ENCODE data around the gene HFE.
A peak's percentile ranks its signal among the peaks of the same experiment; 100 is the strongest.
"Not testable (repeated sequence)": the region's sequence is repeated elsewhere in the genome, so short reads cannot be mapped to it uniquely, and the experiment has no call there.

The HFE gene

DNA sequence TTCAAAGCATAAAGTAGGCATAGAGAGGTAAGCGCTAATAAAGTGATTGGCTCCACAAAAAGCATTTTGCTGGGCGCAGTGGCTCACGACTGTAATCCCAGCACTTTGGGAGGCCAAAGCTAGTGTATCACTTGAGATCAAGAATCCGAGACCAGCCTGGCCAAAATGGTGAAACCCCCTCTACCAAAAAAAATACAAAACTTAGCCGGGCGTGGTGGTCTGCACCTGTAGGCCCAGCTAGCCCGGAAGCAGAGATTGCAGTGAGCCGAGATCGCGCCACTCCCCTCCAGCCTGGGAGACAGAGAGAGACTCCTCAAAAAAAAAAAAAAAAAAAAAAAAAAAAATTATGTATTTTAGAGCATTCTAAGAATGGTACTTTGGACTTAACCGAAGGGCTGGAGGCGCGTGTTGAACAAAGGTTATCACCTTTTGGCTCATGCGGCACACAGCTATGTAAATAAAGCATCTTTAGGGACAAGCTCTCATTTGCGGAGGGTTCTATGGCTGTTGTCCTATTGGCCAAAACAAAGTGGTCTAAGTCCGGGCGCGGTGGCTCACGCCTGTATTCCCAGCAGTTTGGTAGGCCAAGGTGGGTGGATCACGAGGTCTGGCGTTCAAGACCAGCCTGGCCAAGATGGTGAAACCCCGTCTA lies 17.4 kb downstream of the HFE start:
- Mint-ChIP-seq H3K36me3 (ENCODE audit: insufficient read depth) (peaks cover 11% of the 10 kb centered on the region), H3K9me3 (no peaks in the 10 kb centered on the region), H3K27me3 (no peaks in the 10 kb centered on the region), H3K4me3 (peak overlapping the region; percentile 92), H3K4me1 (peaks cover 18% of the 10 kb centered on the region), H3K27ac (ENCODE audit: low read depth) (peak overlapping the region; percentile 99)
- ATAC-seq (replicated peaks; ENCODE audit: extremely low read depth, poor library complexity, severe bottlenecking), result no peak
- DNase-seq (ENCODE audit: low spot score in 2 of 2), result no peak

DNA sequence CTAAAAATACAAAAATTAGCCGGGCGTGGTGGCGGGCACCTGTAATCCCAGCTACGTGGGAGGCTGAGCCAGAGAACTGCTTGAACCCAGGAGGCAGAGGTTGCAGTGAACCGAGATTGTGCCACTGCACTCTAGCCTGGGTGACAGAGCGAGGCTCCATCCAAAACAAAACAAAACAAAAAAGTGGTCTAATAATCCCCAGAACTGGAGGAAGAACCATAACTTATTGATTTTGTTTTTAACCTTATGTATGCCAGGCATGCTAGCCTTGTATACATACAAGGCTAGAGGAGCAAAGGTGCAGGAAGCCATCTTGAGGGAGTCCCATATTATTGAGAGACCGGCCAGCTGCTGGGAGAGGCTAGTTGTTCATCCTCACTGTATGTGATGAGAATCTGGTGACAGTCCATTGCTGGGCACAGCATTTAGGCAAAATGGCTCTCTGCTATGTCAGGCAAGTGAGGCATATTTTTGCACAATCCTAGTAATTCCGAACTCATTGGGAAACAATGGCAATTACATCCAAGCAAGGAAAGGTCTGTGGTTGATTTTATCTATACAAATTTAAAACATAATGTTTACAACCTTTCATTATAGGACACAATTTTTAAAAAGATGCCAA lies 18.0 kb downstream of the HFE start:
- ATAC-seq (replicated peaks; ENCODE audit: extremely low read depth, poor library complexity, severe bottlenecking), result no peak
- no peak overlapping the region for H3K27ac Mint-ChIP-seq (ENCODE audit: low read depth)
- no peaks in the 10 kb centered on the region for H3K27me3 Mint-ChIP-seq
- H3K4me3 Mint-ChIP-seq, result no peak overlapping the region
- DNase-seq (ENCODE audit: low spot score in 2 of 2), result no peak
- H3K9me3 Mint-ChIP-seq, result no peaks in the 10 kb centered on the region
- peaks cover 18% of the 10 kb centered on the region for H3K4me1 Mint-ChIP-seq
- peaks cover 11% of the 10 kb centered on the region for H3K36me3 Mint-ChIP-seq (ENCODE audit: insufficient read depth)

DNA sequence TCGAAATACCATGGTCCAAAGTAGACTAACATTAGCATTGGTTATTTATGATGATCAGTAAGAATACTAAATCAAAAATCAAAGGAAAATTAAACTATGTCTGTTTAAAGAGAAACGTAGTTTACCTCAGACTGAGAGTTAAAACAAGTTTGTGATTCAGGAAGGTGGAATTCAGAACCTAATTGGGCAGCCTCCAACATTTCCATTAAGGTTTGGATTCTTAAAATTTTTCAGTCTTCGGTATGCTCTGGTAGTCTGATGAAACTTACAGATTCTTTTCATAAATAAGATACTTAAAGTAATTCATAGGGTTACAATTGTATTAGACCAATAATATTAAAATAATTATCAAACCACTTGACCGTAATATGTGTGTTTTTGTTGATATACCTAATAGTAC lies 18.6 kb downstream of the HFE start:
- DNase-seq (ENCODE audit: low spot score in 2 of 2), result no peak
- no peak overlapping the region for H3K27ac Mint-ChIP-seq (ENCODE audit: low read depth)

DNA sequence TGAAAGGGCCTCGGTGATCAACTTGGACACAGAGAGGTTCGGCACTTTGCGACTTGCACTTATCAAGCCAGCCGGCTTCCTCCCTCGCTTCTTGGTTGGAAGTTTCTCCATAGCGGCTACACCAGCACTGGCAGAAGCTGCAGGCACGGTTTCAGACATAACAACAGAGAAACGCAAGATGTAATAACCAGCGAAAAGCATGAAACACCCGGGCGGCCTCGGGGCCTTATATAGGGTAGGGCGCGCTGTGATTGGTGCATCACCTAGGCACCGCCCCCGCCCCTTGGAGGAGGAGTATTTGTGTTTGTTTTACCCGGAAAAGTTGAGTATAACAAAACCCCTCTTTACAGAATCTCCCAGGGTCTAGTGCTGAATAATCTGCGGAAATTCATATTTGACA lies 20.7 kb downstream of the HFE start:
- Mint-ChIP-seq H3K36me3 (ENCODE audit: insufficient read depth) (peaks cover 11% of the 10 kb centered on the region), H3K4me3 (no peak overlapping the region), H3K27ac (ENCODE audit: low read depth) (no peak overlapping the region), H3K4me1 (peaks cover 16% of the 10 kb centered on the region), H3K27me3 (no peaks in the 10 kb centered on the region), H3K9me3 (no peaks in the 10 kb centered on the region)
- DNase-seq (ENCODE audit: low spot score in 2 of 2), result no peak
- ATAC-seq (replicated peaks; ENCODE audit: extremely low read depth, poor library complexity, severe bottlenecking), result no peak

More for the DNA sequence above, 18.6 kb downstream of the HFE start:
- ATAC-seq (replicated peaks; ENCODE audit: extremely low read depth, poor library complexity, severe bottlenecking), result no peak
- H3K4me1 Mint-ChIP-seq, result peaks cover 18% of the 10 kb centered on the region
- no peaks in the 10 kb centered on the region for H3K27me3 Mint-ChIP-seq
- no peak overlapping the region for H3K4me3 Mint-ChIP-seq
- no peaks in the 10 kb centered on the region for H3K9me3 Mint-ChIP-seq
- peaks cover 11% of the 10 kb centered on the region for H3K36me3 Mint-ChIP-seq (ENCODE audit: insufficient read depth)

DNA sequence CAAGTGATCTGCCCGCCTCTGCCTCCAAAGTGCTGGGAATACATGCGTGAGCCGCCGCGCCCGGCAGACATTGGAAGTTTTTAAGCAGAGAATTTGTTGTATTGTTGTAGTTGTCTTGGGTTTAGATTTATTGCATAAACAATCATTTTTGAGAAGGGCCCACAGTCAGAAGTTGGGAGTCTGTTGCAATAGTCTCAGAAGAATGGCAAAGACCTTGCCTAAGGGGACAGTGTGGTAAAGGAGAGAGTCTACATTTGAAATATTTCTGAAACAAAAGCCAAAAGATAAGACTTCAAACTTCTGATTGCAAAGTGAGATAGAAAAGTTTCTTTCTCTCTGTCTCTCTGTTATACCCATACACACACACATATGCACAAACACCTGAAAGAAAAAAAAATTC lies 22.5 kb downstream of the HFE start:
- Mint-ChIP-seq H3K27me3 (no peaks in the 10 kb centered on the region), H3K36me3 (ENCODE audit: insufficient read depth) (no peaks in the 10 kb centered on the region), H3K4me3 (no peak overlapping the region), H3K4me1 (no peaks in the 10 kb centered on the region), H3K27ac (ENCODE audit: low read depth) (no peak overlapping the region), H3K9me3 (no peaks in the 10 kb centered on the region)
- ATAC-seq (replicated peaks; ENCODE audit: extremely low read depth, poor library complexity, severe bottlenecking) (no peak), DNase-seq (ENCODE audit: low spot score in 2 of 2) (no peak)

DNA sequence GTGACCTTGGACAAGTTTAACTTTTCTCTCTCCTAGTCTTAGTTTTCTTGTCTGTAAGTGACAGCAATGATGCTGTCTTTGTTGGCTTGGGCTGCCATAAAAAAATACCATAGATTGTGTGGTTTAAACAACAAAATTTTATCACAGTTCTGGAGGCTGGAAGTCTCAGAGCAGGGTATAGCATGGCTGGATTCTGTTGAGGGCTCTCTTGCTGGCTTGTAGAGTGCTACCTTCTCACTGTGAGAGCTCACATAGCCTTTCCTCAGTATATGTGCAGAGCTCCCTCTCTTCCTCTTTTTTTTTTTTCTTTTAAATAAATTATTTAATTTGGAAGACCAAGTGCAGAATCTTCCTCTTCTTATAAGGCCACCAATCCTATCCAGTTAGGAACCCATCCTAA lies 26.3 kb downstream of the HFE start:
- Mint-ChIP-seq H3K9me3 (no peaks in the 10 kb centered on the region), H3K27ac (ENCODE audit: low read depth) (no peak overlapping the region), H3K4me3 (no peak overlapping the region), H3K27me3 (no peaks in the 10 kb centered on the region), H3K4me1 (no peaks in the 10 kb centered on the region), H3K36me3 (ENCODE audit: insufficient read depth) (no peaks in the 10 kb centered on the region)
- ATAC-seq (replicated peaks; ENCODE audit: extremely low read depth, poor library complexity, severe bottlenecking) (no peak), DNase-seq (ENCODE audit: low spot score in 2 of 2) (no peak)

DNA sequence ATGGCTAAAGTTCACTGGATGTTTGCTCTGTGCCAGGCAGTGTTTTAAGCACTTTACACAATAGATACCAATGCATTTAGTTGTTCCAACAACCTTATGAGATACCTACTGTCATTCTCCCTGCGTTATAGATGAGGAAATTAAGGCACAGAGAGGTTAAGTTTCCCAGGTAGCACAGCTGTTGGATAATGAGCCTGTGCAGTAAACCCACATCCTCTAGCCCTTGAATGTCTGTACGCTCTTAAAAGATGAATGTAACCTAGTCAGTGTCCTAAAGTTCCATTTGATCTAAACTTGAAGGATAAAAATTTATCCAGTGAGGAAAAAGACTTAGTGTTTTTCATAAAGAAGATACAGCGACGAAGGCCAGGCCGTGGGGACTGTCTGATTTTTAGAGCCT lies 28.0 kb downstream of the HFE start:
- H3K4me3 Mint-ChIP-seq, result no peak overlapping the region
- no peak for ATAC-seq (replicated peaks; ENCODE audit: extremely low read depth, poor library complexity, severe bottlenecking)
- H3K27me3 Mint-ChIP-seq, result no peaks in the 10 kb centered on the region

DNA sequence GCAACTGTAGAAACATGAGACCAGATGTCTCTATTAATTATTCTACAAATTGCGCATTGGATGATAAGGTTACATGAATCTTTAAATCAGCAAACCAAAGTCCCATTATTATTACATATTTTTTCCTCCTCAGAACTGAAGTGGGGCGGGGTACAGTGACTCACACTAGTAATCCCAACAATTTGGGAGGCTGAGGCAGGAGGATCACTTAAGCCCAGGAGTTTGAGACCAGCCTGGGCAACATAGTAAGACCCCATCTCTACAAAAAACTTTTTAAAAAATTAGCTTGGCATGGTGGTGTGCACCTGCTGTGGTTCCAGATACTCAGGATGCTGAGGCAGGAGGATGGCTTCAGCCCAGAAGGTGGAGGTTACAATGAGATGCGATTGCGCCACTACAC lies 29.0 kb downstream of the HFE start:
- Mint-ChIP-seq H3K27ac (ENCODE audit: low read depth) (no peak overlapping the region), H3K4me3 (no peak overlapping the region), H3K36me3 (ENCODE audit: insufficient read depth) (no peaks in the 10 kb centered on the region), H3K4me1 (peaks cover 2% of the 10 kb centered on the region), H3K27me3 (no peaks in the 10 kb centered on the region), H3K9me3 (peaks cover 2% of the 10 kb centered on the region)
- ATAC-seq (replicated peaks; ENCODE audit: extremely low read depth, poor library complexity, severe bottlenecking) (no peak), DNase-seq (ENCODE audit: low spot score in 2 of 2) (no peak)

More for the DNA sequence above, 28.0 kb downstream of the HFE start:
- Mint-ChIP-seq H3K4me1 (no peaks in the 10 kb centered on the region), H3K27ac (ENCODE audit: low read depth) (no peak overlapping the region), H3K36me3 (ENCODE audit: insufficient read depth) (no peaks in the 10 kb centered on the region), H3K9me3 (no peaks in the 10 kb centered on the region)
- DNase-seq (ENCODE audit: low spot score in 2 of 2), result no peak

DNA sequence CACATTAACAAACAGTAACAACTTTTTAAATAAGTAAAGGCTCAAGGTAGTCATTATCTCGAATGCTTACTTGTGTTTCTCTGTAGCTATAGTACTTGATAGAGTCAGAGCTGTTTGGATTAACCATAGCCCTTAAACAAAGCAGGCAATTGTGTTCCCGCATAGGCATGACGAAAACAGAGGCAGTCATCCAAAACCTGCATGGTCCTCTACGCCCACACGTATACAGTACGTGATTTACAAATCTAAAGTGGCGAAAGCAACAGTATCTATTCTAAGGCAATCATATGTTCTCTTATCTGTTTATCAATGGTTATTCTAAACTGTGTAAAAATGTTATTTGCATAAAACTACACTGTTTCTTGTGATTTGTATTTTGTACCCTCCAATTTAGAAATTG lies 31.8 kb downstream of the HFE start:
- H3K36me3 Mint-ChIP-seq (ENCODE audit: insufficient read depth), result peaks cover 17% of the 10 kb centered on the region
- peaks cover 6% of the 10 kb centered on the region for H3K9me3 Mint-ChIP-seq
- DNase-seq (ENCODE audit: low spot score in 2 of 2) (no peak), ATAC-seq (replicated peaks; ENCODE audit: extremely low read depth, poor library complexity, severe bottlenecking) (no peak)
- H3K4me1 Mint-ChIP-seq, result peaks cover 21% of the 10 kb centered on the region
- H3K4me3 Mint-ChIP-seq, result no peak overlapping the region
- no peak overlapping the region for H3K27ac Mint-ChIP-seq (ENCODE audit: low read depth)
- H3K27me3 Mint-ChIP-seq, result no peaks in the 10 kb centered on the region

DNA sequence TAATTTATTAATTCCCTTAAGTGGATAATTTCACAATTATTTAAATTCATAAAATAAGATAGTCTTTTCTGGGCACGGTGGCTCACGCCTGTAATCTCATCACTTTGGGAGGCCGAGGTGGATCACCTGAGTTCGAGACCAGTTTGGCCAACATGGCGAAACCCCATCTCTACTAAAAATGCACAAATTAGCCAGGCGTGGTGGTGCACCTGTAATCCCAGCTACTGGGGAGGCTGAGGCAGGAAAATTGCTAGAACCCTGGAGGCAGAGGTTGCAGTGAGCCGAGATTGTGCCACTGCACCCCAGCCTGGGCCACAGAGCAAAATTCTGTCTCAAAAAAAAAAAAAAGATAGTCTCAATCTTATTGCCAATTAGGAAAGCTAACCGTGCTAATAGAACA lies 32.9 kb downstream of the HFE start:
- H3K4me1 Mint-ChIP-seq, result peaks cover 22% of the 10 kb centered on the region
- not testable (repeated sequence) for H3K9me3 Mint-ChIP-seq; H3K4me3 Mint-ChIP-seq; DNase-seq (ENCODE audit: low spot score in 2 of 2); ATAC-seq (replicated peaks; ENCODE audit: extremely low read depth, poor library complexity, severe bottlenecking); H3K27ac Mint-ChIP-seq (ENCODE audit: low read depth); H3K27me3 Mint-ChIP-seq
- H3K36me3 Mint-ChIP-seq (ENCODE audit: insufficient read depth), result peaks cover 28% of the 10 kb centered on the region

DNA sequence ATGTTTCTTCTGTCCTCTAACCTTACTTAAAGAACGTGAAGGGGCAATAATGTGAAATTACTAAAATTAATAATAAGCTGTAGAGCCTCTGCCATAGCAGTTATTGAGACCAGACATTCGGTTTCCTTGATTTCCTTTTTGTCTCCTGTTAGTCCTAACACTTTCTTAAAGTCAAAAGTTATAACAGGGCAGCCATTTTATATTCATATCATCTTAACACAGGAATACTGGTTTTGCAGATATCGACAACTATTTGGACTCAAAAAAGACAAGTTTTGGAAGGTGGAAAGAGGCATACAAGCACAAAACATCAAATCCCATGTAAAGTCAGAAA lies 33.5 kb downstream of the HFE start:
- H3K27ac Mint-ChIP-seq (ENCODE audit: low read depth), result no peak overlapping the region
- ATAC-seq (replicated peaks; ENCODE audit: extremely low read depth, poor library complexity, severe bottlenecking), result no peak
- peaks cover 22% of the 10 kb centered on the region for H3K4me1 Mint-ChIP-seq
- H3K27me3 Mint-ChIP-seq, result no peaks in the 10 kb centered on the region
- H3K4me3 Mint-ChIP-seq, result no peak overlapping the region
- DNase-seq (ENCODE audit: low spot score in 2 of 2), result no peak
- H3K9me3 Mint-ChIP-seq, result peaks cover 6% of the 10 kb centered on the region
- peaks cover 32% of the 10 kb centered on the region for H3K36me3 Mint-ChIP-seq (ENCODE audit: insufficient read depth)

DNA sequence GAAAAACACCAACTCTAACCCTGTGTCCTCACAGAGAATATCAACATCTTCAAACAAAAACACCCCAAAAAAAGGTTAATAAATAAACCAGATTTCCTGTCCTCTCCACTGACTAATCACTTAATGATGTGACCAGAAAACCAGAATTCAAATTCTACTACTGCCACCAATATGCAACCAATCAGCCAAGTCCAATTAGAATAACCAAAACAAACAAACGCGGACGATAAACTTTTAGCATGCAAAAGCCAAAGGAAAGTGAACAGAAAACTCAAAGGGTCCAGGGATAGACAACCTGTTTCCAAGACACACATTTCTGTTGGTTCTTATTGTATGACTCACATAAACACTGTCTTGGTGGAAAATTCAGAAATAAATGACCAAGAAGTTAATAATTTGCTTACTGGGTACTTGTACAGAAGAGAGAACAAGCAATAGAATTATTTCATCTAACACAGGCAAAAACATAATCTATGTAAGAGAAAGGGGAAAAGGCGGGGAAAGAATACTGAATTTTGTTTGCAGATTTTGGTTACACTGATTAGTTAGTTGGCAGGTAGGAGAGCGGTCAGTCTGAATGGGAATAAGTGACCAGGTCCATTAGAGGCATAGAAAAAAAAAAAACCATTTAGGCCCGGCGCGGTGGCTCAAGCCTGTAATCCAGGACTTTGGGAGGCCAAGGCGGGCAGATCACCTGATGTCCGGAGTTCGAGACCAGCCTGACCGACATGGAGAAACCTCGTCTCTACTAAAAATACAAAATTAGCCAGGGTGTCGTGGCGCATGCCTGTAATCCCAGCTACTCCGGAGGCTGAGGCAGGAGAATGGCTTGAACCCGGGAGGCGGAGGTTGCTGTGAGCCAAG lies 34.1 kb downstream of the HFE start:
- Mint-ChIP-seq H3K4me1 (peaks cover 24% of the 10 kb centered on the region), H3K27ac (ENCODE audit: low read depth) (peak overlapping the region; percentile 7), H3K36me3 (ENCODE audit: insufficient read depth) (peaks cover 35% of the 10 kb centered on the region), H3K27me3 (no peaks in the 10 kb centered on the region), H3K9me3 (peaks cover 6% of the 10 kb centered on the region), H3K4me3 (no peak overlapping the region)
- no peak for DNase-seq (ENCODE audit: low spot score in 2 of 2)
- ATAC-seq (replicated peaks; ENCODE audit: extremely low read depth, poor library complexity, severe bottlenecking), result no peak

DNA sequence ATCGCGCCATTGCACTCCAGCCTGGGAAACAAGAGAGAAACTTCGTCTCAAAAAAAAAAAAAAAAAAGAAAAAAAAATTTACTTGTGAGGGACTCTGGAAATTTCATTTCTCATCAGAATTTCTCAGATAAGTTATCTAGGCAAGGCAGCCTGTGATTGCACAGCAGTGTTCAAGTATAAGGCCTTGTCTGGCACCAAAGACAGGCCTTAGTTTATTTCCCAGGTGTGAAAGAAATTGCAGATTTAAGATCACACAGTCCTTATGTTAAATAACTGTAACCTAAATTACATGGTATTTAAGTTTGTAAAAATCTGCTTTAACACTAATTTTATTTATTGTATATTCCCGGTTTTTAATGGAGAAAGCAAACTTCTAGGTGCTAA lies 34.8 kb downstream of the HFE start:
- peaks cover 6% of the 10 kb centered on the region for H3K9me3 Mint-ChIP-seq
- ATAC-seq (replicated peaks; ENCODE audit: extremely low read depth, poor library complexity, severe bottlenecking), result no peak
- no peak for DNase-seq (ENCODE audit: low spot score in 2 of 2)
- peaks cover 41% of the 10 kb centered on the region for H3K36me3 Mint-ChIP-seq (ENCODE audit: insufficient read depth)
- peak overlapping the region; percentile 100 for H3K27ac Mint-ChIP-seq (ENCODE audit: low read depth)
- H3K27me3 Mint-ChIP-seq, result no peaks in the 10 kb centered on the region
- no peak overlapping the region for H3K4me3 Mint-ChIP-seq
- H3K4me1 Mint-ChIP-seq, result peaks cover 30% of the 10 kb centered on the region
